Measurements from ENCODE around the gene COL23A1.
A peak's percentile ranks its signal among the peaks of the same experiment; 100 is the strongest.

COL23A1 gene

GRCh38 chr5:178297751-178298150 is 292.4 kb downstream of the COL23A1 start:
- no peak for DNase-seq (ENCODE audit: low read depth)

GRCh38 chr5:178296066-178296465 is 294.1 kb downstream of the COL23A1 start:
- no peak for DNase-seq (ENCODE audit: low read depth)

- no peak for DNase-seq (ENCODE audit: low read depth)
These were observed 294.6 kb downstream of the COL23A1 start for GRCh38 chr5:178295589-178295988.

- DNase-seq (ENCODE audit: low read depth) = no peak
These were observed 296.4 kb downstream of the COL23A1 start for GRCh38 chr5:178293815-178294214.

DNA sequence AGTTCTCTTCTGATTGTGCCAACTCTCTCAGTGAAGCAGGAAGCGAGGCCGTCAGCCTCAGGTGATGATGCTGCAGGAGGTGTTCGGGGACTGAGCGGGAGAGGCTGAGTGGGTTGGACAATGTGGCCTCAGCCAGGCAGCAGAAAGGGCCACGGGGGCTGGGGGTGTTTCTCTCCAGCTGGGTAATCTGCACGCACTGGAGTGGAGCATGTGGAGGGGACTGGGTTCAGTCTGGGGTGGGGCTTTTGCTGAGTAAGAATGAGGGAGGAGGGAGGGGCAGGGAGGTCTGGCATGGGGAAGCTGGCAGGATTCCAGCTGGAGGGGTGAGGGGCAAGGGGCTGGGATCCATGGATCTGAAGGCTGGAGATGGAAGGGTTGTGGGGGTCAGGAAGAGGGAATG is 296.8 kb downstream of the COL23A1 start:
- DNase-seq (ENCODE audit: low read depth) = no peak

DNA sequence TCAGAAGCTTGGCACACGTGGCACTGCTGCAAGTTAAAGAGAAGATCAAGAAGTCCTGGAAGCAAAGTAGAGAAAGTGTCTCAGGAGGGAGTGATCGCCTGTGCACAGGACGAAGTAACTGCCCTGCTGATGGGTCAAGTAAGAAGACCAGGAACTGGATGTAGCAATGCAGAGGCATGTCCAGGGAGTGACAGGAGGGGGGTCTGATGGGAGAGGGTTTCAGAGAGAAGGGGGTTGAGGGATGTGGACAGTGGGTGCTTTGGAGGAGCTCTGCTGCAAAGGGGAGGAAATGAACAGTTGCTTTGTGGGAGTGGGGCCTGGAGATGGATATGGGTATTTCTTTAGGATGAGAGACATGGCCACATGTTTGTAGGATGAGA is 297.4 kb downstream of the COL23A1 start:
- DNase-seq (ENCODE audit: low read depth) = no peak

- DNase-seq (ENCODE audit: low read depth) = no peak
These were observed 298.0 kb downstream of the COL23A1 start for GRCh38 chr5:178291969-178292825.

- no peak for DNase-seq (ENCODE audit: low read depth)
These were observed 299.0 kb downstream of the COL23A1 start for GRCh38 chr5:178291161-178291561.

- DNase-seq (ENCODE audit: low read depth) = no peak
These were observed 299.8 kb downstream of the COL23A1 start for GRCh38 chr5:178290376-178290775.

DNA sequence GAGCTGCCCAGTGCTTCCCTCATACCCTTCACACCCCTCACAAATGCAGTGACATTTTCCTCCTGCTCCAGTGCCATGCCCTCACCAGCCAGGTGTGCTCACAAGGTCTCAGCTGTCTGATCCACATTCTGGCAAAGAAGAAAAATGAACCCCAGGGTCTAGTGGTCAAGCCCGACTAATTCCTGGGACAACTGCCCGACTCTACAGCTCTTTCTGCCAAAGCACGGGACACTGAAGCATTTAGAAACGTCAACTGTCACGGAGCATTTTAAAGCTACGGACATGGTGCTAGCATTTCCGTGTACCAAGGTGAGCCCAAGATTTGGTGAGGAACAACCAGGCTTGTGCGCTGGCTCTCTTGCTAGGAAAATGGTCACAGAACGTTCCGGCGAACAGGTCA is 300.8 kb downstream of the COL23A1 start:
- DNase-seq (ENCODE audit: low read depth) = no peak

DNA sequence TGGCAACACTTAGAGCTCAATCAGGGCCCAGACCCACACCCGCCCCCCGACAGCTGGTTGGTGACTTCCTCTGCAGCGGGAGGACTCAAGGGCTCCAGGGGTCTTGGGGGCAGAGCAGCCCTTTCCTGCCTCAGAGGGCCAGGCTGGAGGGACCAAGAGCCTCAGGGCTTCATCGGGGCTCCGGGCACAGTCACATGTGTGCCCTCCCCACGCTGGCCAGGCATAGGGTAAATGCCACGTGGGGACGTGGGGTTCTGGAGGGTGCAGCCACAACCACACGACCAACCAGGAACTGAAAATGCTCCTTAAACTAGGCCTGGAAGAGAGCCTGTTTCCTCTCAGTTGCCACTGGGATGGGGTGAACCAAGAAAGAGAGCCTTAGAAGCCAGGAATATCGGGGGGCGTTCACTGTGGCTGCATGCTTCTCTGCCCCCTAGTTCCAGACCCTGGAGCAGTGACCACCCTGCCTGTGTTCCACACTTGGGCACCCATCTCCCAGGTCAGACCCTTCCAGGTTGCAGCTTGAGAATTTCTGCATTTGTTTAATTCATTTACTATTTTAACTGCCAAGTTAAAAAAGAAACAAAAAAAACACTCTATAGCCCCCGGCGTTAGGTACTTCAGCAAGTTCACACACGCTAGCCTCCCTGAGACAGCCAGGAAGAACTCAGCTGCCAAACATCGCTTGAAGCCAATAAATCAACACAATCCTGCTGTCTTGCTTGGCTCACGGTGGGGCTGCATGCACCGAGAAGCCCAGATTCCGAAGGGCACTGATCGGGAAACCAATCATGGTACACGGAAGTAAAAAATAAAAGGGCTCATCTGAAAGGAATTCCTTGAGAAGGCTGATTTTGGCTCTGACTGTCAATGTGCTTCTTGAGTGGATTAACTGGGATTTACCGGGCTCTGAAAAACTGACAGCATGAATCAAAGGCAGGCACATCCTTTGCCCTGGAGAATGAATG is 301.5 kb downstream of the COL23A1 start:
- no peak for DNase-seq (ENCODE audit: low read depth)

GRCh38 chr5:178287791-178288105 is 302.4 kb downstream of the COL23A1 start:
- DNase-seq (ENCODE audit: low read depth) = peak; percentile 44

DNA sequence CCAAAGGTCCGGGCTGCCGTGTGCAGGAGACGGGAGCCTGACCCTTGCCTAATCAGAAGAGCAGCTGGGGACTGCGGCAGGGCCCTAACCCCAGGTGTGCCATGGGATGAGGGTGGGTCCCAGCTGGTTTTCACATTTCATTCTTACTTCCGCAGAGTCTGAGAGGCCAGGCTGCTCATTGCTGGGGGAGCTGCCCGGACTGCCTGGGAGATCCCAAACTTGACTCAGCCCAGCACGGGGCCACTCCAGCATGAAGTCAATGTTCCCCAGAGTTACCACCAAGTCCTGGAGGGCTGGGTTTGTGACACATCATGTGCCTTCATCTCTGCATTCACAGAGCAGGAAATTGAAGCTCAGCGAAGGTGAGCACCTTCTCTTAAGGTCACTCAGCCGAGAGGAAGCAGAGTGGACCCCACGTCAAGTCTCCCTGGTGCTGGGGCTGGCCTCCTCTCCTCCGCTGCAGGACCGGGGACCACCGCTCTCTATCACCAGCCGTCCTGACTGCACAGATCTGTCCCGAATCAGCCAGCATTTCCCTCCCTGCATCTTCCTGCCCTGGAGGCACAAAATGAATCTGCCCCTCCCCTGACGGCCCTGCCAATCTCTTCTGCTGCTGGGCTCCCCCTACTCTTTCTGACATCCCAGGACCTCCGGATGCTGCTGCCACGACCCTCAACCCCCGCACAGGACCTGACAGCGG is 303.0 kb downstream of the COL23A1 start:
- DNase-seq (ENCODE audit: low read depth) = no peak

DNA sequence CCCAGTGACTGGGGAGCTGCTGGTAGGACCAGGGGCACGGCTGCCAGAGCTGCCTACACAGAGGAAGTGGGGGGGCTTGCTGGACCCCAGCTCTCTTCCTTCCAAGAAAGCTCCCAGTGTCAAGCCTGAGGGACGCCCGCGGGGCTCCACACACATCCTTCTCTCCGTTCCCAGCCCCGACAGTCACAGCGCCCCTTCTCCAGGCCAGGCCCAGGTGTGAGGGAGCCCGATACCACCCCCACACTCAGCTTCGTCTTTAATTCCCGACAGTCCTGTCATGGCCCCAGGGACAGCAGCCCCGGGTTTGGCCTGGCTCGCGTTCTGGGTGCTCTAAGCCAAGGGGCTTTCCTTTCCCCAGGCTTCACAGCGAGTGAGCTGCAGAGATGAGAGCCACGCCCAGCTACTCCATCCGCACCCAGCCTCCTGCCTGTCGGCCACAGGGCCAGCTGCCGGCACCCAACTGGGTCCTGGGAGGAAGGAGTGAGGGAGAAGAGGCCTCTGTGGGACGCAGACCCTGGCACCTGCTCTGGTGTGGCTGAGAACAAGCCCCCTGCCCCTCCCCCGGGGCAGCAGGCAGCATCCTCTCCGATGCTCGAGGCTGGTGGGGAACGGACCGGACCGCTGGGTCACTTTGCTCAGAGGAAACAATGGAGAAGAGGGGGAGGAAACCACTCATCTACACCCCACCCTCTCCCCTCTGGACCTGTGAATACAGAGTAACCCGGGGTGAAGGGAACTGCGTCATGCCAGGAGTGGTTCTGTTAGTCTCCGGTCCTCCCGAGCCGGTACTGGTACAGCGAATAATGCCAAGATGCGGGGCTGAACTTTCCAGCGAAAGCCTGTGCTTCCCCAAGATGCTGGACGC is 303.7 kb downstream of the COL23A1 start:
- no peak for DNase-seq (ENCODE audit: low read depth)

DNA sequence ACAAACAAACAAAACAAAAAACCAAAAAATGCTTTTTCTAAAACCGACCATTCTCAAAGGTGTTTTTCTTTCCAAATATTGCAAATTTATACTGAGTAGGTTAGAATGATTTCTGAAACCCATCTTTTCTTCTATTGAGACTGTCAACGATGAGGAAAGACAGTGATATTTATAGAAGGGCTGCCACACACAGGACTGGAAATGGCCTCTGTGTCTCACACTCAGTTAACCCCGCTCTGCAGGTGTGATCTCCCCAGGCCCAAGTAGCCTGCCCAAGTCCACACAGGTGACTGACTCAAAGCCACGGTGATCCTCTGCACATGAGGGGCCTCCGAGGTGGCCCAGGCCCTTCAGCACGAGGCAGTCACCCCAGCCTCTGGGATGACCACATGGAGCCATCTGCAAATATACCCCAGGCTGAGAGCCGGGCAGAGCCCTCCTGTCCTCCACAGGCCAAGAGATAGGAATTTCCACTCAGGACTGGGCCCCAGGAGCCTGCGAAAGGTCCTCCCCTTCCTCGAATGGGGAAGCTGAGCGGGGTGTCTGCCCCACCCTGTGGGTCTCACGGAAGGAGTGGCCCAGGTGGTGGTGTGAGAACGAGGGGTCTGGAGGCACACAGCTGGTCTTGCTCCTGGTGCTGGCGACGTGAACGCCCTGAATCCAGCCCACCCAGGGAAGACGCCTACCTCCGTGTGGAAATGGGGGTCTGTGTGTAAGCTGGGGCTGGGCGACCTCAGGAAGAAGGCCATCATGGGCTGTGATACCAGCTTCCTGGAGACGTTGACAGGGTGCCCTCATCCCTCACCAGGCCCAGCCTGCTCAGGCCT is 304.6 kb downstream of the COL23A1 start:
- no peak for DNase-seq (ENCODE audit: low read depth)

DNA sequence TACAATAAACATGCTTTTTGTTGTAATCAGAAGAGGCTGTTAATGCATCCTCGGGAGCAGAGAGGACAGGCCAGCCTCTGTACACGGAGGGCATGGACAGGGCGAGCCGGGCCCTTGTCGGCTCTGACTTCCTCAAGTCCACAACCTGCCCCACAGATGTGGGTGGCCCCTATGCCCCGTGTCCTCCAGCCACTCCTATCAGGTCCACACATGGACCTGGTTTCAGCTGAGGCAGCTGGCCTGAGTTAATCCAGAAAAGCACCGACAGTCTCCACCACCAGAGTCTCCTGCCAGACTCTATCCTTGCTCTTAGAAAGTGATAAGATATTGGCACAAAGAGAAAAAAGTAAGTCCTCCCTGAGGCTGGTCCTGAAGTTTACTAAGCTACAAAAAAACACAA is 305.2 kb downstream of the COL23A1 start:
- DNase-seq (ENCODE audit: low read depth) = no peak

GRCh38 chr5:178284093-178284675 is 306.0 kb downstream of the COL23A1 start:
- no peak for DNase-seq (ENCODE audit: low read depth)

GRCh38 chr5:178283520-178283919 is 306.7 kb downstream of the COL23A1 start:
- no peak for DNase-seq (ENCODE audit: low read depth)

GRCh38 chr5:178282391-178282790 is 307.8 kb downstream of the COL23A1 start:
- DNase-seq (ENCODE audit: low read depth) = no peak

DNA sequence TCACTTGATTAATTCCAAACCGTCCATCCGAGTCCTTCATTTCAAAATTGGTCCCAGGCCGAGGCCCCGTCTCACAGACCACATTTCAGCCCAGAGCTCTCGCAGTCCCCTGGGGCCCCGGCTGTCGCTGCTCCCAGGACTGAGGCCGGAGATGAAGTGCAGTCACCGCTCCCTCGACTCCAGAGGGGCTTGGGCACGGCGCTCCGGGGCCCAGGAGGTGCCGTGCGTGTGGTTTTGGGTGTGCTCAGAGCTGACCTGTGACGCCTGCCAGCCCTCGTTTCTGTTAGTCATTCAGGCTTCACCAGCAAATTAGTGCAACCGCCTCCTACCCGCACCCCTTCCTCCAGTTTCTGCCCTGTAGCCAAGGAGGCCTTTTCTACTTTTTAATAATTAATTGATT is 308.9 kb downstream of the COL23A1 start:
- no peak for DNase-seq (ENCODE audit: low read depth)
